GM21528 (cell line): ENCODE results near the gene RWDD4.
A peak's percentile ranks its signal among the peaks of the same experiment; 100 is the strongest.

Experiments used
- ATAC-seq: cut with Tn5 transposase; IDR thresholded peaks from one replicate; pipeline ENCODE4 v1.9.1; 2021; ENCODE audit warnings: mild to moderate bottlenecking, moderate library complexity; ENCODE audit not compliant: unreplicated experiment, low FRiP score

Gene RWDD4

GRCh38 chr4:183607894-183608293 lies 51.1 kb downstream of the RWDD4 start:
- ATAC-seq, result no peak

- ATAC-seq, result no peak
Measured at GRCh38 chr4:183602557-183603027, 56.4 kb downstream of the RWDD4 start.

GRCh38 chr4:183601381-183601780 lies 57.6 kb downstream of the RWDD4 start:
- no peak for ATAC-seq

GRCh38 chr4:183600189-183600685 lies 58.7 kb downstream of the RWDD4 start:
- no peak for ATAC-seq

- peak; percentile 63 for ATAC-seq
Measured at GRCh38 chr4:183599690-183600089, 59.3 kb downstream of the RWDD4 start.

GRCh38 chr4:183599284-183599683 lies 59.7 kb downstream of the RWDD4 start:
- no peak for ATAC-seq

- ATAC-seq, result no peak
Measured at GRCh38 chr4:183596067-183596757, 62.8 kb downstream of the RWDD4 start.

- ATAC-seq, result no peak
Measured at GRCh38 chr4:183594823-183595222, 64.2 kb downstream of the RWDD4 start.

- ATAC-seq, result no peak
Measured at GRCh38 chr4:183591301-183591700, 67.7 kb downstream of the RWDD4 start.
